Aorta (tissue), 4 donors: ENCODE measurements around the gene NDUFB11. TPM values are rescaled to one million over a fixed set of nuclear protein-coding genes. Genes with fewer than 3 reads are reported as not detected.

Experiments
- polyA plus RNA-seq, 2 donors: library from polyadenylated mRNA; stranded (reverse); fragments of 200-250 nt; gene quantifications; one replicate each; pipeline ENCODE4 v1.2.3, GENCODE V29; 2013
- total RNA-seq, 2 donors: library from RNA; stranded (reverse); fragmentation: NEBNext Ultra II Directional; extraction: Animal tissue kit (Norgen Biotek cat#: 25700); gene quantifications; one replicate each; pipeline ENCODE4 v1.2.1, GENCODE V29; 2021
- donor health status: healthy with polysubstance abuse.
- donor health status: Bipolar disorder and iron deficiency.
- donor health status: DM: no; HTN: no; CAD: no.
- donor health status: DM: yes; HTN: yes; CAD: no.

Gene NDUFB11
- total and polyA plus RNA-seq, 4 donors: 33.7 to 69.5 (median 53.0) TPM

Other genes with a start within 250 kb of the NDUFB11 start
- 1 to 10 TPM; 5.8 to 6.1 TPM for gene JADE3, start 232.3 kb downstream of the NDUFB11 start, total RNA-seq
- 1 to 10 TPM; 2.3 to 2.4 TPM for gene JADE3, start 232.3 kb downstream of the NDUFB11 start, polyA plus RNA-seq
- 10 to 100 TPM; 10.3 to 20.2 TPM for gene RGN, start 66.3 kb downstream of the NDUFB11 start, total RNA-seq
- gene RGN, start 66.3 kb downstream of the NDUFB11 start, polyA plus RNA-seq: 10 to 100 TPM; 39.6 to 56.9 TPM
- gene RBM10, start 519 bp upstream of the NDUFB11 start, total RNA-seq: 10 to 100 TPM; 23.0 to 25.7 TPM
- 10 to 100 TPM in 1 of 2 donors, 1 to 10 TPM in 1; 8.4 to 46.8 TPM for gene RBM10, start 519 bp upstream of the NDUFB11 start, polyA plus RNA-seq
- gene UBA1, start 49.1 kb upstream of the NDUFB11 start, total RNA-seq: 100 to 1,000 TPM; 160 to 167 TPM
- gene UBA1, start 49.1 kb upstream of the NDUFB11 start, polyA plus RNA-seq: 100 to 1,000 TPM in 1 of 2 donors, 10 to 100 TPM in 1; 33.8 to 109 TPM
- 10 to 100 TPM; 52.5 to 61.3 TPM for gene CDK16, start 74.0 kb upstream of the NDUFB11 start, total RNA-seq
- 10 to 100 TPM; 14.0 to 45.5 TPM for gene CDK16, start 74.0 kb upstream of the NDUFB11 start, polyA plus RNA-seq
- gene USP11, start 88.3 kb upstream of the NDUFB11 start, total RNA-seq: 10 to 100 TPM; 68.9 to 90.3 TPM
- gene USP11, start 88.3 kb upstream of the NDUFB11 start, polyA plus RNA-seq: 10 to 100 TPM; 15.3 to 79.0 TPM
- under 1 TPM; 0.13 to 0.72 TPM for gene ZNF157, start 225.9 kb upstream of the NDUFB11 start, total RNA-seq
- under 1 TPM in 1 of 2 donors, not detected in 1; 0.23 TPM for gene ZNF157, start 225.9 kb upstream of the NDUFB11 start, polyA plus RNA-seq